HG03175 (cell line): ENCODE results near the gene PHLPP1.

Source experiments
- ATAC-seq: cut with Tn5 transposase; IDR thresholded peaks from one replicate; pipeline ENCODE4 v1.9.1; 2021; ENCODE audit warnings: mild to moderate bottlenecking, moderate library complexity; ENCODE audit not compliant: unreplicated experiment

The PHLPP1 gene

GRCh38 chr18:62999392-62999791, 284.1 kb downstream of the PHLPP1 start:
- no peak for ATAC-seq

- ATAC-seq = no peak
Measured at GRCh38 chr18:62999921-63000320, 284.6 kb downstream of the PHLPP1 start.

GRCh38 chr18:63000839-63001238, 285.5 kb downstream of the PHLPP1 start:
- no peak for ATAC-seq

- no peak for ATAC-seq
Measured at GRCh38 chr18:63001861-63002260, 286.5 kb downstream of the PHLPP1 start.

- no peak for ATAC-seq
Measured at GRCh38 chr18:63002305-63002704, 287.0 kb downstream of the PHLPP1 start.

- no peak for ATAC-seq
Measured at GRCh38 chr18:63002803-63003445, 287.6 kb downstream of the PHLPP1 start.

- ATAC-seq = no peak
Measured at GRCh38 chr18:63003899-63004298, 288.6 kb downstream of the PHLPP1 start.

- no peak for ATAC-seq
Measured at GRCh38 chr18:63004466-63005089, 289.2 kb downstream of the PHLPP1 start.

- no peak for ATAC-seq
Measured at GRCh38 chr18:63005306-63005705, 290.0 kb downstream of the PHLPP1 start.

- no peak for ATAC-seq
Measured at GRCh38 chr18:63007231-63007630, 291.9 kb downstream of the PHLPP1 start.

- peak; percentile 63 for ATAC-seq
Measured at GRCh38 chr18:63016270-63016669, 300.9 kb downstream of the PHLPP1 start.

- ATAC-seq = no peak
Measured at GRCh38 chr18:63017076-63017475, 301.7 kb downstream of the PHLPP1 start.

- no peak for ATAC-seq
Measured at GRCh38 chr18:63017977-63018376, 302.6 kb downstream of the PHLPP1 start.

- ATAC-seq = no peak
Measured at GRCh38 chr18:63022429-63023022, 307.2 kb downstream of the PHLPP1 start.

GRCh38 chr18:63025251-63026090, 310.1 kb downstream of the PHLPP1 start:
- no peak for ATAC-seq

- no peak for ATAC-seq
Measured at GRCh38 chr18:63028380-63028779, 313.0 kb downstream of the PHLPP1 start.
